Neural cell (in vitro differentiated cells): ENCODE results near the gene CAPN8. TPM values are rescaled to one million over a fixed set of nuclear protein-coding genes. Genes with fewer than 3 reads are reported as not detected.

Experiments
- H2AFZ ChIP-seq: fragments of 200-600, 300-800 bp; sonication (generic), shearing (Covaris generic); 2 replicates; pipeline ENCODE4 v1.6.0; 2014; ENCODE audit warnings: low read depth, mild to moderate bottlenecking, antibody characterized with exemption, low read length, moderate library complexity
- H3F3A ChIP-seq: fragments of 200-600 bp; shearing (Covaris generic); 2 replicates; pipeline ENCODE4 v1.6.1; 2016; ENCODE audit warnings: mild to moderate bottlenecking, moderate library complexity, mixed read lengths, antibody characterized with exemption, low read length; ENCODE audit not compliant: insufficient read depth, poor library complexity, severe bottlenecking
- H3K27ac ChIP-seq: fragments of 200-600, 300-800 bp; sonication (generic), shearing (Covaris generic); 2 replicates; pipeline ENCODE4 v1.5.1; 2014; ENCODE audit warnings: mild to moderate bottlenecking, low read length, moderate library complexity
- H3K27me3 ChIP-seq: fragments of 300-800, 200-600 bp; sonication (generic), shearing (Covaris generic); 2 replicates; pipeline ENCODE4 v1.6.0; 2014; ENCODE audit warnings: mild to moderate bottlenecking, low read depth, low read length, moderate library complexity; ENCODE audit not compliant: insufficient read depth
- H3K36me3 ChIP-seq: fragments of 300-800, 200-600 bp; sonication (generic), shearing (Covaris generic); 2 replicates; pipeline ENCODE4 v1.5.1; 2014; ENCODE audit warnings: mild to moderate bottlenecking, antibody characterized with exemption, low read length, moderate library complexity; ENCODE audit not compliant: insufficient read depth
- H3K4me2 ChIP-seq: fragments of 300-800, 200-600 bp; sonication (generic), shearing (Covaris generic); 2 replicates; pipeline ENCODE4 v1.6.0; 2014; ENCODE audit warnings: mild to moderate bottlenecking, low read length
- H3K4me3 ChIP-seq: fragments of 300-800, 200-600 bp; sonication (generic), shearing (Covaris generic); 2 replicates; pipeline ENCODE4 v1.5.1; 2014; ENCODE audit warnings: mild to moderate bottlenecking, low read length, moderate library complexity
- H3K79me2 ChIP-seq: fragments of 200-600 bp; shearing (Covaris generic); replicated peaks from 2 replicates; pipeline ENCODE4 v1.6.0; 2014; ENCODE audit warnings: mild to moderate bottlenecking, low read length, moderate library complexity; ENCODE audit not compliant: insufficient read depth
- H3K9ac ChIP-seq: fragments of 300-800, 200-600 bp; sonication (generic), shearing (Covaris generic); 2 replicates; pipeline ENCODE4 v1.6.1; 2016; ENCODE audit warnings: mild to moderate bottlenecking, low read length, mixed read lengths
- H3K9me2 ChIP-seq: fragments of 200-600 bp; shearing (Covaris generic); 2 replicates; pipeline ENCODE4 v1.6.1; 2016; ENCODE audit warnings: mild to moderate bottlenecking, low read length, mixed read lengths; ENCODE audit not compliant: insufficient read depth
- H3K9me3 ChIP-seq: fragments of 200-600, 300-800 bp; sonication (generic), shearing (Covaris generic); 2 replicates; pipeline ENCODE4 v1.6.1; 2016; ENCODE audit warnings: mild to moderate bottlenecking, mixed run types, low read length, moderate library complexity, mixed read lengths
- H4K20me1 ChIP-seq: fragments of 200-600 bp; shearing (Covaris generic); 2 replicates; pipeline ENCODE4 v1.6.1; 2016; ENCODE audit warnings: mild to moderate bottlenecking, mixed run types; ENCODE audit not compliant: insufficient read depth
- CTCF ChIP-seq: fragments of 450-650 bp; IDR thresholded peaks from 2 replicates; pipeline ENCODE4 v1.5.1; 2014; ENCODE audit warnings: antibody characterized with exemption, mild to moderate bottlenecking, moderate library complexity; ENCODE audit not compliant: poor library complexity, severe bottlenecking
- EP300 ChIP-seq: fragments of 450-650 bp; conservative IDR thresholded peaks from 2 replicates; pipeline ENCODE4 v1.6.1; 2014; ENCODE audit warnings: antibody characterized with exemption, mild to moderate bottlenecking, moderate library complexity; ENCODE audit not compliant: poor library complexity, severe bottlenecking
- EZH2 ChIP-seq: fragments of 200-600, 300-800 bp; shearing (Covaris generic), sonication (generic); IDR thresholded peaks from 2 replicates; pipeline ENCODE4 v1.6.1; 2014; ENCODE audit warnings: antibody characterized with exemption, low read length, borderline replicate concordance, mild to moderate bottlenecking; ENCODE audit not compliant: insufficient read depth, poor library complexity, severe bottlenecking
- MXI1 ChIP-seq: fragments of 450-650 bp; conservative IDR thresholded peaks from 2 replicates; pipeline ENCODE4 v1.6.1; 2014; ENCODE audit warnings: antibody characterized with exemption, mild to moderate bottlenecking; ENCODE audit not compliant: poor library complexity, severe bottlenecking
- POLR2AphosphoS5 ChIP-seq: IDR thresholded peaks from 2 replicates; pipeline ENCODE4 v1.6.1; 2012
- RAD21 ChIP-seq: fragments of 450-650 bp; conservative IDR thresholded peaks from 2 replicates; pipeline ENCODE4 v1.6.1; 2014; ENCODE audit warnings: antibody characterized with exemption, mild to moderate bottlenecking, moderate library complexity
- REST ChIP-seq: IDR thresholded peaks from 2 replicates; pipeline ENCODE4 v1.6.1; 2012; ENCODE audit warnings: borderline replicate concordance
- SMC3 ChIP-seq: fragments of 450-650 bp; conservative IDR thresholded peaks from 2 replicates; pipeline ENCODE4 v1.6.1; 2014; ENCODE audit warnings: antibody characterized with exemption, mild to moderate bottlenecking, moderate library complexity; ENCODE audit not compliant: poor library complexity
- TAF1 ChIP-seq: IDR thresholded peaks from 2 replicates; pipeline ENCODE4 v1.6.1; 2012; ENCODE audit warnings: low read depth
- polyA minus RNA-seq: library from RNA; depleted of rRNA, polyadenylated mRNA; stranded (reverse); fragments of >200 nt; gene quantifications from 2 replicates; pipeline ENCODE4 v1.2.3, GENCODE V29; 2014
- polyA plus RNA-seq: library from polyadenylated mRNA; depleted of rRNA; stranded (reverse); fragments of >200 nt; gene quantifications from 2 replicates; pipeline ENCODE4 v1.2.3, GENCODE V29; 2014

The CAPN8 gene
- polyA plus RNA-seq (not detected in 2 replicates), polyA minus RNA-seq (not detected in 2 replicates)

GRCh38 chr1:223665592-223666312, at the start of gene CAPN8:
Gene CAPN8, minus strand, starts transcription at chr1:223665701. Its CDS starts 55 bp downstream, at chr1:223665646.
- Histone ChIP-seq H3K4me2 (no peak within 1 kb of the TSS), H3K79me2 (no peaks in the 10 kb centered on the region), H3K4me3 (no peak within 1 kb of the TSS), H3K9me2 (no peaks in the 10 kb centered on the region), H3K9me3 (no peaks in the 10 kb centered on the region), H4K20me1 (no peaks in the 10 kb centered on the region), H3K9ac (no peak within 1 kb of the TSS), H3F3A (no peaks in the 10 kb centered on the region), H2AFZ (no peak within 1 kb of the TSS), H3K36me3 (no peaks in the 10 kb centered on the region), H3K27ac (no peak within 1 kb of the TSS), H3K27me3 (no peaks in the 10 kb centered on the region)
- TF ChIP-seq POLR2AphosphoS5 (no peak), EP300 (no peak), REST (no peak), SMC3 (no peak), CTCF (no peak), RAD21 (no peak), EZH2 (no peak), TAF1 (no peak), MXI1 (no peak)

- no peak for TF ChIP-seq MXI1
- no peak for TF ChIP-seq TAF1
- TF ChIP-seq POLR2AphosphoS5, result no peak
- TF ChIP-seq RAD21, result no peak
- no peak for TF ChIP-seq REST
- TF ChIP-seq SMC3, result no peak
- no peak for TF ChIP-seq EP300
- no peak for TF ChIP-seq CTCF
- TF ChIP-seq EZH2, result no peak
- Histone ChIP-seq H3K27me3 (no peaks in the 10 kb centered on the region), H3K4me2 (no peak overlapping the region), H4K20me1 (no peaks in the 10 kb centered on the region), H3K36me3 (no peaks in the 10 kb centered on the region), H3K79me2 (peaks cover 9% of the 10 kb centered on the region), H3K9ac (no peak overlapping the region), H3K4me3 (no peak overlapping the region), H2AFZ (no peak overlapping the region), H3F3A (no peaks in the 10 kb centered on the region), H3K27ac (no peak overlapping the region), H3K9me3 (no peaks in the 10 kb centered on the region), H3K9me2 (no peaks in the 10 kb centered on the region)
These were observed 49.5 kb upstream of the CAPN8 start for GRCh38 chr1:223714849-223715603.
